KBM-7 (cell line): Measurements from ENCODE around the gene DKK3.

Experiments used
- DNase-seq: peaks from one replicate; pipeline ENCODE4 v3.0.0-alpha.2; 2015
- in situ Hi-C: fragments of 300-500 bp; cut with MboI; formaldehyde crosslinking; loops from 2 replicates; pipeline ENCODE4 v1.14.3; 2020; ENCODE audit warnings: low sequenced_read_pairs, low pct_unique_long_range_greater_than_20kb, mixed read lengths

DKK3 gene

GRCh38 chr11:12007769-12008737 is at the start of gene DKK3:
TSS of gene DKK3 (minus strand) at chr11:12008626. CDS start at chr11:12008582, 44 bp downstream.
- in situ Hi-C loops, result no loop called here
- DNase-seq, result no peak

- in situ Hi-C loops, result loop anchor here (10.0 kb wide), 1 partner anchor 187 kb away; no protein-coding TSS in a partner anchor
- no peak for DNase-seq
Observed at GRCh38 chr11:12057299-12057980, 49.0 kb upstream of the DKK3 start.

GRCh38 chr11:12056119-12056518 is 47.7 kb upstream of the DKK3 start:
- no peak for DNase-seq
- in situ Hi-C loops, result loop anchor here (10.0 kb wide), 1 partner anchor 189 kb away; no protein-coding TSS in a partner anchor

GRCh38 chr11:12053606-12054361 is 45.4 kb upstream of the DKK3 start:
- in situ Hi-C loops, result loop anchor here (10.0 kb wide), 1 partner anchor 191 kb away; no protein-coding TSS in a partner anchor
- DNase-seq, result no peak

- DNase-seq, result no peak
- in situ Hi-C loops, result loop anchor here (10.0 kb wide), 1 partner anchor 192 kb away; no protein-coding TSS in a partner anchor
Observed at GRCh38 chr11:12052676-12053605, 44.5 kb upstream of the DKK3 start.

GRCh38 chr11:12051287-12051662 is 42.8 kb upstream of the DKK3 start:
- in situ Hi-C loops, result loop anchor here (10.0 kb wide), 1 partner anchor 194 kb away; no protein-coding TSS in a partner anchor
- DNase-seq, result no peak

GRCh38 chr11:12050470-12051286 is 42.3 kb upstream of the DKK3 start:
- in situ Hi-C loops, result loop anchor here (10.0 kb wide), 1 partner anchor 194 kb away; no protein-coding TSS in a partner anchor
- no peak for DNase-seq

- in situ Hi-C loops, result loop anchor here (25.0 kb wide), 1 partner anchor 262 kb away; no protein-coding TSS in a partner anchor
- DNase-seq, result no peak
Observed at GRCh38 chr11:12048936-12049790, 40.7 kb upstream of the DKK3 start.

GRCh38 chr11:12046636-12047236 is 38.3 kb upstream of the DKK3 start:
- in situ Hi-C loops, result loop anchor here (25.0 kb wide), 1 partner anchor 259 kb away; no protein-coding TSS in a partner anchor

GRCh38 chr11:12045914-12046635 is 37.6 kb upstream of the DKK3 start:
- no peak for DNase-seq
- in situ Hi-C loops, result loop anchor here (25.0 kb wide), 1 partner anchor 259 kb away; no protein-coding TSS in a partner anchor

More at GRCh38 chr11:12046636-12047236, 38.3 kb upstream of the DKK3 start:
- DNase-seq, result no peak

GRCh38 chr11:12044799-12045198 is 36.4 kb upstream of the DKK3 start:
- DNase-seq, result no peak
- in situ Hi-C loops, result loop anchor here (25.0 kb wide), 1 partner anchor 257 kb away; no protein-coding TSS in a partner anchor

GRCh38 chr11:12043959-12044791 is 35.7 kb upstream of the DKK3 start:
- in situ Hi-C loops, result loop anchor here (25.0 kb wide), 1 partner anchor 257 kb away; no protein-coding TSS in a partner anchor
- peak; percentile 79 for DNase-seq

- DNase-seq, result no peak
- in situ Hi-C loops, result loop anchor here (25.0 kb wide), 1 partner anchor 256 kb away; no protein-coding TSS in a partner anchor
Observed at GRCh38 chr11:12043221-12043620, 34.8 kb upstream of the DKK3 start.

GRCh38 chr11:12042215-12042676 is 33.8 kb upstream of the DKK3 start:
- in situ Hi-C loops, result loop anchor here (25.0 kb wide), 1 partner anchor 255 kb away; no protein-coding TSS in a partner anchor
- DNase-seq, result peak; percentile 85
